AG10803 (cell line): ENCODE measurements around the gene PRPH2.

Experiments
- DNase-seq: peaks from one replicate; pipeline ENCODE4 v3.0.0; 2010; ENCODE audit warnings: low read depth
- H3K4me3 ChIP-seq: 2 replicates; pipeline ENCODE4 v1.5.1; 2011; ENCODE audit warnings: mild to moderate bottlenecking, low read length, control low read depth
- CTCF ChIP-seq: conservative IDR thresholded peaks from 2 replicates; pipeline ENCODE4 v1.5.1; 2011; ENCODE audit warnings: mild to moderate bottlenecking, low read length, control low read depth, inconsistent platforms

Gene PRPH2

DNA sequence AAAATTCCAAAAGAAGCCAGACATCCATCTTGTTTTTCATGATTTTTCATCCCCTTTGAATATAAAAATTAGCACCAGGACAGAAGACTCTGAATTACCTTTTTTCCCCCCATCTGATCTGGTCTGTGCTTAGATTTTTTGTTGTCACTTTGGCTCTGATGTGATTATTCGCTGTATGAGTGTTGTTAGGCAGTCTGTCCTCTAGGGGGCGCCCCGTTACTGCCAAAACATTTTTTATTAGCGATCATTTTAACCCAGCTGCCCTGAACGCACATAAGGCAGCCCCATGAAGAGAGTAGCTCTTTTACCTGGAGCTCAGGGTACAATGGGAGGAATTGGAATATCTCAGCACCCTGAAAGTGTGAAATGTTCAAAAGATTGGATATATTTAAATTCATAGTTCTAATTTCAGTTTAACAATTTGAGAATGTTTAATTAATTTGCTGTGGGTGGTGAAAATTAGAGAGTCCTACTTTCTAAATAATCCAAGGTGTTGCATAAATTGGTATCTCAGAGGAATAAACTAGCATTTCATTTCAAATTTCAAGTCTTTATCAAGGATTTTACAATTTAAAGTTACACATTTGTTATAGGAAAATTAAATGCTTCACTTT lies 60.8 kb downstream of the PRPH2 start:
- H3K4me3 ChIP-seq: no peak overlapping the region
- TF ChIP-seq CTCF: peak; percentile 84
- DNase-seq: peak; percentile 70

- no peak overlapping the region for H3K4me3 ChIP-seq
- no peak for TF ChIP-seq CTCF
- DNase-seq: no peak
These were observed 62.6 kb downstream of the PRPH2 start for GRCh38 chr6:42659806-42660205.

DNA sequence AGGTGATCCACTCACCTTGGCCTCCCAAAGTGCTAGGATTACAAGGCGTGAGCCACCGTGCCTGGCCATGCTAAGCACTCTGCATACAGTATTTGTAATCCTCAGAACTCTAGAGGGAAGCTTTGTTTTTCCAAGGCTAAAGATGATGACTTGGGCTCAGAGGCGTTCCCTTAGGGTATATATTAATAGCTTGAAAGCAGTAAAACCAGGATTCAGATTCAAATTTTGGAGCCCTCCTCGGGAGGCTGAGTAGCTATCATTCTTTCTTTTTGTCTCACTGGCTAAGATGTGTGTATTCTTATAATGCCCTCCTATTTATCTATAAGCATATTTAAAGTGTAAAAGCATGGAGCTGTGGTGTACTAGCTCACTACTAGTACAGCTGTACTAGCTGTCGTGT lies 68.5 kb downstream of the PRPH2 start:
- no peak overlapping the region for H3K4me3 ChIP-seq
- DNase-seq: no peak
- TF ChIP-seq CTCF: no peak

DNA sequence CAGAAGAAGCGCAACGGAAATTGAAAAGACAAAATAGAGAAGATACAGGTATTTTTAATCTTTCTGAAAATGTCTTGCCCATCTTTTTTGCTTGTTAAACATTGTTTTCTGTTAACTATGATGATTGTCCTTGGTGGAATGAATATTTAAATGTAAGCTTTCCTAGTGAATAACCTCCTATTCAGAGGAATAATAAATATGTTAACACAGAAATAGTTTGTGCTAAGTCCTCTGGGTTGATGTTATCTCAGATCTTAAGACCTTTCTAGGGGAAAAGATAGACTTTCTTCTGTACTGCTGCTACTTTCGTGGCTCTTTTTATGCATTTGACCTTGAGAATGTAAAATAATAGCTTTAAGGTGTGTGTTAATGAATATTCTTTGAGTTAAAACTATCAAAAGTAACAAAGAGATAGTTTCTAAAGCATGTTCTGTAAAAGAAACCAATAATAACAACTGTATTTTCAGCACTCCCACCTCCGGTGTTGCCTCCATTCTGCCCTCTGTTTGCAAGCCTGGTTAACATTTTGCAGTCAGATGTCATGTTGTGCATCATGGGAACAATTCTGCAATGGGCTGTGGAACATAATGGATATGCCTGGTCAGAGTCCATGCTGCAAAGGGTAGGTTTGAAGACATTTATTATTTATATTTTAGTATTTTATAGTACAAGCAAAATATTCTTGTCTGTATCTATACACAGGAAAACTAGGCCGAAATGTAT lies 70.2 kb downstream of the PRPH2 start:
- no peak for DNase-seq

More for the DNA sequence above, 70.2 kb downstream of the PRPH2 start:
- H3K4me3 ChIP-seq: no peak overlapping the region
- TF ChIP-seq CTCF: no peak
